CD4-positive, alpha-beta T cell treated with Interleukin-6 at 100 ng/mL for 8 hours (primary cell): ENCODE measurements around the gene SLC17A9.

Experiments used
- DNase-seq: peaks from one replicate; pipeline ENCODE4 v3.0.0-alpha.2; 2020; ENCODE audit warnings: mixed read lengths, low spot score

Gene SLC17A9

GRCh38 chr20:63005365-63005861, 52.9 kb downstream of the SLC17A9 start:
- DNase-seq: no peak

GRCh38 chr20:63005862-63006539, 53.5 kb downstream of the SLC17A9 start:
- DNase-seq: no peak

- no peak for DNase-seq
Observed at GRCh38 chr20:63006540-63007359, 54.2 kb downstream of the SLC17A9 start, which contains the start of gene BHLHE23. BHLHE23 (minus strand) TSS chr20:63006964; CDS start chr20:63006774, 190 bp downstream.

- DNase-seq: no peak
Observed at GRCh38 chr20:63007360-63007645, 54.8 kb downstream of the SLC17A9 start.

GRCh38 chr20:63007646-63008488, 55.4 kb downstream of the SLC17A9 start:
- DNase-seq: no peak

- DNase-seq: no peak
Observed at GRCh38 chr20:63008541-63009044, 56.1 kb downstream of the SLC17A9 start.

- peak; percentile 80 for DNase-seq
Observed at GRCh38 chr20:63009045-63009961, 56.8 kb downstream of the SLC17A9 start.

GRCh38 chr20:63009988-63010769, 57.7 kb downstream of the SLC17A9 start:
- DNase-seq: peak; percentile 57

GRCh38 chr20:63011798-63012197, 59.3 kb downstream of the SLC17A9 start:
- DNase-seq: no peak

- no peak for DNase-seq
Observed at GRCh38 chr20:63013207-63013606, 60.7 kb downstream of the SLC17A9 start.

- DNase-seq: no peak
Observed at GRCh38 chr20:63014287-63014686, 61.8 kb downstream of the SLC17A9 start.

GRCh38 chr20:63014710-63015109, 62.2 kb downstream of the SLC17A9 start:
- DNase-seq: no peak

GRCh38 chr20:63015147-63015661, 62.7 kb downstream of the SLC17A9 start:
- DNase-seq: no peak

GRCh38 chr20:63015662-63016361, 63.3 kb downstream of the SLC17A9 start:
- DNase-seq: no peak

- no peak for DNase-seq
Observed at GRCh38 chr20:63016514-63017075, 64.1 kb downstream of the SLC17A9 start.

- no peak for DNase-seq
Observed at GRCh38 chr20:63017076-63017825, 64.7 kb downstream of the SLC17A9 start.

GRCh38 chr20:63017826-63018411, 65.4 kb downstream of the SLC17A9 start:
- DNase-seq: no peak
